Smooth muscle cell (in vitro differentiated cells): ENCODE measurements around the gene HLCS. TPM values are rescaled to one million over a fixed set of nuclear protein-coding genes. Genes with fewer than 3 reads are reported as not detected.

ENCODE experiments used
- DNase-seq: peaks from one replicate; lab custom pipeline; 2025; ENCODE audit not compliant: unreplicated experiment; lab: John Stamatoyannopoulos, UW
- H2AFZ ChIP-seq: fragments of 200-600 bp; sonication (generic); 2 replicates; pipeline ENCODE4 v1.6.0; 2016; ENCODE audit warnings: antibody characterized with exemption, low read depth, mild to moderate bottlenecking
- H3F3A ChIP-seq: fragments of 200-600 bp; sonication (generic); 2 replicates; pipeline ENCODE4 v1.6.0; 2017; ENCODE audit warnings: antibody characterized with exemption, low read depth
- H3K27ac ChIP-seq: fragments of 200-600 bp; sonication (generic); 2 replicates; pipeline ENCODE4 v1.5.1; 2016; ENCODE audit warnings: low read depth, mild to moderate bottlenecking
- H3K27me3 ChIP-seq: fragments of 200-600 bp; sonication (generic); 2 replicates; pipeline ENCODE4 v1.6.1; 2016; ENCODE audit warnings: low read depth, mild to moderate bottlenecking
- H3K36me3 ChIP-seq: fragments of 200-600 bp; sonication (generic); 2 replicates; pipeline ENCODE4 v1.5.1; 2016; ENCODE audit warnings: low read depth
- H3K4me1 ChIP-seq: fragments of 200-600 bp; sonication (generic); 2 replicates; pipeline ENCODE4 v1.5.1; 2016; ENCODE audit warnings: low read depth
- H3K4me2 ChIP-seq: fragments of 200-600 bp; sonication (generic); 2 replicates; pipeline ENCODE4 v1.6.0; 2016; ENCODE audit warnings: mild to moderate bottlenecking
- H3K4me3 ChIP-seq: fragments of 200-600 bp; sonication (generic); 2 replicates; pipeline ENCODE4 v1.5.1; 2016; ENCODE audit warnings: mild to moderate bottlenecking
- H3K79me2 ChIP-seq: fragments of 200-600 bp; sonication (generic); 2 replicates; pipeline ENCODE4 v1.6.0; 2016; ENCODE audit warnings: low read depth, mild to moderate bottlenecking
- H3K9ac ChIP-seq: fragments of 200-600 bp; sonication (generic); 2 replicates; pipeline ENCODE4 v1.6.0; 2016; ENCODE audit warnings: low read depth
- H3K9me3 ChIP-seq: fragments of 200-600 bp; sonication (generic); replicated peaks from 2 replicates; pipeline ENCODE4 v1.5.1; 2016; ENCODE audit warnings: low read depth
- H4K20me1 ChIP-seq: fragments of 200-600 bp; sonication (generic); 2 replicates; pipeline ENCODE4 v1.6.0; 2016; ENCODE audit warnings: low read depth
- WGBS: methylation state at CpG from one replicate; pipeline ENCODE4 v1.1.7; 2016; ENCODE audit warnings: low lambda C conversion rate; 5-methylcytosine and 5-hydroxymethylcytosine counted together
- polyA plus RNA-seq: library from polyadenylated mRNA; unstranded; fragments of >200 nt; fragmentation: Nextera tagmentation; extraction: Ambion mirVana; gene quantifications from 2 replicates; pipeline ENCODE4 v1.2.1, GENCODE V29; 2016
- total RNA-seq: library from RNA; depleted of rRNA; stranded (reverse); fragments of >200 nt; gene quantifications from 2 replicates; pipeline ENCODE4 v1.2.3, GENCODE V29; 2014
- TF ChIP-seq, protein P1 (sequence below): fragments of 200-600 bp; sonication (generic); IDR thresholded peaks from 2 replicates; pipeline ENCODE4 v1.5.1; 2017; ENCODE audit warnings: borderline replicate concordance, mild to moderate bottlenecking, antibody characterized with exemption; ENCODE audit not compliant: insufficient read depth, poor library complexity, severe bottlenecking

HLCS gene
- total and polyA plus RNA-seq, 2 experiments from 2014 or later, result 7.5 to 20.6 TPM

GRCh38 chr21:36856643-36857042, 109.8 kb downstream of the HLCS start:
- Histone ChIP-seq H3K79me2 (no peaks in the 10 kb centered on the region), H3K9me3 (no peaks in the 10 kb centered on the region), H3K27ac (no peak overlapping the region), H3K4me2 (no peak overlapping the region), H2AFZ (no peak overlapping the region), H3K9ac (no peak overlapping the region), H3K27me3 (no peaks in the 10 kb centered on the region), H4K20me1 (no peaks in the 10 kb centered on the region), H3K4me3 (no peak overlapping the region), H3K4me1 (peaks cover 2% of the 10 kb centered on the region), H3F3A (no peaks in the 10 kb centered on the region), H3K36me3 (no peaks in the 10 kb centered on the region)
- WGBS, result 96% methylated on average over 3 of the region's 3 CpGs
- no peak for DNase-seq
- TF ChIP-seq, protein P1, sequence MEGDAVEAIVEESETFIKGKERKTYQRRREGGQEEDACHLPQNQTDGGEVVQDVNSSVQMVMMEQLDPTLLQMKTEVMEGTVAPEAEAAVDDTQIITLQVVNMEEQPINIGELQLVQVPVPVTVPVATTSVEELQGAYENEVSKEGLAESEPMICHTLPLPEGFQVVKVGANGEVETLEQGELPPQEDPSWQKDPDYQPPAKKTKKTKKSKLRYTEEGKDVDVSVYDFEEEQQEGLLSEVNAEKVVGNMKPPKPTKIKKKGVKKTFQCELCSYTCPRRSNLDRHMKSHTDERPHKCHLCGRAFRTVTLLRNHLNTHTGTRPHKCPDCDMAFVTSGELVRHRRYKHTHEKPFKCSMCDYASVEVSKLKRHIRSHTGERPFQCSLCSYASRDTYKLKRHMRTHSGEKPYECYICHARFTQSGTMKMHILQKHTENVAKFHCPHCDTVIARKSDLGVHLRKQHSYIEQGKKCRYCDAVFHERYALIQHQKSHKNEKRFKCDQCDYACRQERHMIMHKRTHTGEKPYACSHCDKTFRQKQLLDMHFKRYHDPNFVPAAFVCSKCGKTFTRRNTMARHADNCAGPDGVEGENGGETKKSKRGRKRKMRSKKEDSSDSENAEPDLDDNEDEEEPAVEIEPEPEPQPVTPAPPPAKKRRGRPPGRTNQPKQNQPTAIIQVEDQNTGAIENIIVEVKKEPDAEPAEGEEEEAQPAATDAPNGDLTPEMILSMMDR, result no peak

DNA sequence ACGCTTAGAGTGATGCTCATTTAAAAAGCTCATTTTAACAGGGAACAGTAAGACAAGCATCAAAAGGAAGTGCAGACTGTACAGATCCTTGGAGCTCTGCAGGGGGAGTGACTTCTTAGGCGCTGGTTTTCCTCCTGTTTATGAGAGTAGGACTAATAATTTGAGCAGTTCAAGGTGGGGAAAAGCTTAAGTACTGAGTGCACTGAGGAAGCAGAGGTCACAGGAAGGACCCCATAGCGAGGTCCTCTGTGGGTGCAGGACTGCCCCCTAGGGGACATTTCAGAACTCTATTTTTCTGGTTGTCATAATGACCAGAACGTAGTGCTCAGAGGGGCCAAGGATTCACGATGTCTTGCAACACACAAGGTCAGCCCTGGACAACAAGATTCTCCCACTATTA, 112.1 kb downstream of the HLCS start:
- 39% methylated on average over 5 of the region's 5 CpGs for WGBS
- H3K27me3 ChIP-seq, result no peaks in the 10 kb centered on the region
- H3K9me3 ChIP-seq, result no peaks in the 10 kb centered on the region
- H3K27ac ChIP-seq, result no peak overlapping the region
- H3K36me3 ChIP-seq, result no peaks in the 10 kb centered on the region
- H4K20me1 ChIP-seq, result no peaks in the 10 kb centered on the region
- no peak overlapping the region for H3K4me2 ChIP-seq
- no peaks in the 10 kb centered on the region for H3K4me1 ChIP-seq
- H2AFZ ChIP-seq, result no peak overlapping the region
- H3F3A ChIP-seq, result no peaks in the 10 kb centered on the region
- no peaks in the 10 kb centered on the region for H3K79me2 ChIP-seq
- H3K9ac ChIP-seq, result no peak overlapping the region
- DNase-seq, result no peak
- TF ChIP-seq, protein P1, result peak; percentile 65
- H3K4me3 ChIP-seq, result no peak overlapping the region

GRCh38 chr21:36852864-36853263, 113.6 kb downstream of the HLCS start:
- Histone ChIP-seq H3K4me1 (no peaks in the 10 kb centered on the region), H3F3A (no peaks in the 10 kb centered on the region), H3K27ac (no peak overlapping the region), H3K79me2 (no peaks in the 10 kb centered on the region), H3K9me3 (no peaks in the 10 kb centered on the region), H3K9ac (no peak overlapping the region), H3K27me3 (no peaks in the 10 kb centered on the region), H2AFZ (no peak overlapping the region), H3K4me2 (no peak overlapping the region), H3K4me3 (no peak overlapping the region), H4K20me1 (no peaks in the 10 kb centered on the region), H3K36me3 (no peaks in the 10 kb centered on the region)
- no peak for DNase-seq
- 92% methylated on average over 4 of the region's 4 CpGs for WGBS
- TF ChIP-seq, protein P1, result no peak

DNA sequence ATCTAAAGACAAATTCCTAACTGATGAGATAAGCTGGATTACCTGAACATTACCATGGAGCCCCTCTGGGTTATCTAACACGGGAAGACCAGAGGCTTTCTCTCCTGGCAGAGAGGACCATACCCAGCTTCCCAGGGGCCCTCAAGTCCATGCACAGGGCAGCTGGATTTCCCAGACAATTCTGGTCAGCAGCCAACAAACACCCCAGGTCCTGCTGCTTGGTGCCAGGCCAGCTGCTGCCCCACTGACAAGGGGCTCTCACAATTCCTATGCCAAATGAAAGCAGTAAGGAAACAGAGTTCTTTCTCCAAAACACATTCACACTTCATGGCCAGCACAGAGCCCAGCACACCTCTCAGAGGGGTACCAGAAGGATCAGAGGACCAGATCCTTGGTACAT, 114.2 kb downstream of the HLCS start:
- TF ChIP-seq, protein P1, result no peak
- Histone ChIP-seq H3K4me2 (no peak overlapping the region), H3K9ac (no peak overlapping the region), H3K36me3 (no peaks in the 10 kb centered on the region), H3K27ac (no peak overlapping the region), H2AFZ (no peak overlapping the region), H3K27me3 (no peaks in the 10 kb centered on the region), H3K79me2 (no peaks in the 10 kb centered on the region), H3F3A (no peaks in the 10 kb centered on the region), H3K9me3 (no peaks in the 10 kb centered on the region), H4K20me1 (no peaks in the 10 kb centered on the region), H3K4me3 (no peak overlapping the region), H3K4me1 (no peaks in the 10 kb centered on the region)
- WGBS, result 53% methylated on average over 1 of the region's 1 CpG
- no peak for DNase-seq
